ENCODE results near the gene NRDC. TPM values are rescaled to one million over a fixed set of nuclear protein-coding genes. Genes with fewer than 3 reads are reported as not detected.

Gene NRDC
- total RNA-seq, 1 experiment from 2014 or later, result 147 TPM

DNA sequence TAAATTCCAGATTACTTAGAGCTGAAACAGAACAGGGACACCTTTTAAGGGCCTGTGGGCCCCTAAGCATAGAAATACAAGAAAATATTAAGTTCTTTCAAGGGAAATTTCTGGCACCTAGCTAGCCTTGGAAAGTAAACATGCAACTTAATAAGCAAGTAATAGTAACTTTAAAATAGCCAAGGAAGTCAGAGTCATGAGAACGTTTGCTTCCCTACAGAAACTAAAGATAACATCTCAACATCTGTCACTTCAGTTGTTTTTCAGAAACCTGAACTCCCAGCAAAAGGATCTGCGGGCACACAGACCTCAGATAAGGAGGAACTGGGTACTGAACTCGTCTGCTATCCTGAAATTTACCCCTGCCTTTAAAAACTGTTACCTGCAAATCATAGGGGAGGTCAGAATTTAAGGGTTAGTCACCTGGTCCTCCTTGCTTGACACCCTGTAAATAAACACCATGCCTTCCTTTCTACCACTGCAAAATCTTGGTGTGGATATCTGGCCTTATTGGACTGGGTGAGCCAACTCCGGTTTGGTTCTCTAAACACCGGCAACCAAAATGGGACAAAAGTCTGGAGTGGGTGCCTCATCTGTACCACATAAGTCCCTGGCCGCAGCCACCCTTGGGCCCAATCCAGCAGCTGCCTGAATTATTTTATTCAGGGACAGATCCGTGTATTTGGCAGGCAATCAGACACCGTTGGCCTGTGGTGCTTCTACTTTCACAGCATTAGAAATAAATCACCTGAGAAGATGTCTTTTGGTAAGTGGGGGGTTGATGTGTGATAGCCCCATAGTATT, 27.9 kb downstream of the NRDC start:
- H3K4me3 Mint-ChIP-seq, result no peak overlapping the region
- Histone ChIP-seq H3K23ac (ENCODE audit: insufficient read length, low read depth, low read length) (no peak overlapping the region), H3K27me3 (ENCODE audit: insufficient read depth, low read length) (no peaks in the 10 kb centered on the region), H4K20me1 (ENCODE audit: control insufficient read depth, insufficient read depth, insufficient read length) (no peaks in the 10 kb centered on the region), H3K9me3 (ENCODE audit: control insufficient read depth, low read depth, low read length) (no peaks in the 10 kb centered on the region), H2AK5ac (ENCODE audit: insufficient read length, low read length) (no peak overlapping the region), H3K4me2 (ENCODE audit: insufficient read depth, insufficient read length, low read length) (no peak overlapping the region), H2BK5ac (ENCODE audit: insufficient read length, low read length) (no peak overlapping the region), H3K14ac (ENCODE audit: insufficient read depth, low read length) (no peak overlapping the region), H3K56ac (ENCODE audit: insufficient read length, low read depth, low read length) (no peak overlapping the region), H3K79me1 (ENCODE audit: insufficient read depth, low read depth, low read length, poor library complexity, severe bottlenecking) (peaks cover 3% of the 10 kb centered on the region), H3K23me2 (ENCODE audit: insufficient read length, low read depth, low read length, poor library complexity, severe bottlenecking) (no peaks in the 10 kb centered on the region), H4K5ac (ENCODE audit: insufficient read length, low read depth, low read length) (no peak overlapping the region), H2BK20ac (ENCODE audit: low read depth, low read length, poor library complexity, severe bottlenecking) (no peak overlapping the region), H4K91ac (ENCODE audit: insufficient read length, low read depth, low read length) (no peak overlapping the region), H3K79me2 (ENCODE audit: insufficient read depth, low read length) (0 out of 2 replicates have a peak, but pooled peaks cover 2% of the 10 kb centered on the region), H3T11ph (ENCODE audit: low read length) (no peak overlapping the region), H3K9ac (ENCODE audit: extremely low read depth, insufficient read length, low read length) (no peak overlapping the region), H3K4me1 (ENCODE audit: insufficient read depth, low read length) (no peaks in the 10 kb centered on the region; the same call in 1 of the 2 replicates), H2BK120ac (ENCODE audit: low read depth, low read length, poor library complexity, severe bottlenecking) (no peak overlapping the region), H3K27ac (ENCODE audit: insufficient read length, low read depth, low read length) (no peak overlapping the region), H3K18ac (ENCODE audit: insufficient read length, low read depth, low read length) (no peak overlapping the region), H3K4ac (ENCODE audit: low read depth, low read length) (no peak overlapping the region), H2BK12ac (ENCODE audit: insufficient read length, low read depth, low read length) (no peak overlapping the region), H4K8ac (replicated peaks; ENCODE audit: insufficient read length, low read depth, low read length) (no peak overlapping the region), H2AFZ (ENCODE audit: low read length) (no peak overlapping the region), H2BK15ac (ENCODE audit: low read depth, low read length) (no peak overlapping the region)
- TF ChIP-seq, protein P1, sequence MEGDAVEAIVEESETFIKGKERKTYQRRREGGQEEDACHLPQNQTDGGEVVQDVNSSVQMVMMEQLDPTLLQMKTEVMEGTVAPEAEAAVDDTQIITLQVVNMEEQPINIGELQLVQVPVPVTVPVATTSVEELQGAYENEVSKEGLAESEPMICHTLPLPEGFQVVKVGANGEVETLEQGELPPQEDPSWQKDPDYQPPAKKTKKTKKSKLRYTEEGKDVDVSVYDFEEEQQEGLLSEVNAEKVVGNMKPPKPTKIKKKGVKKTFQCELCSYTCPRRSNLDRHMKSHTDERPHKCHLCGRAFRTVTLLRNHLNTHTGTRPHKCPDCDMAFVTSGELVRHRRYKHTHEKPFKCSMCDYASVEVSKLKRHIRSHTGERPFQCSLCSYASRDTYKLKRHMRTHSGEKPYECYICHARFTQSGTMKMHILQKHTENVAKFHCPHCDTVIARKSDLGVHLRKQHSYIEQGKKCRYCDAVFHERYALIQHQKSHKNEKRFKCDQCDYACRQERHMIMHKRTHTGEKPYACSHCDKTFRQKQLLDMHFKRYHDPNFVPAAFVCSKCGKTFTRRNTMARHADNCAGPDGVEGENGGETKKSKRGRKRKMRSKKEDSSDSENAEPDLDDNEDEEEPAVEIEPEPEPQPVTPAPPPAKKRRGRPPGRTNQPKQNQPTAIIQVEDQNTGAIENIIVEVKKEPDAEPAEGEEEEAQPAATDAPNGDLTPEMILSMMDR (conservative IDR thresholded peaks at IDR 0.05), result no peak
- peaks cover 13 to 28% (median 27%) of the 10 kb centered on the region in 3 experiments for H3K36me3 Mint-ChIP-seq (ENCODE audit: insufficient read depth in 1 of 3, low read depth in 3 of 3)
- no peak overlapping the region; a peak in 2 of 7 replicates for H3K27ac Mint-ChIP-seq
- H3K27me3 Mint-ChIP-seq (ENCODE audit: low read depth), result no peaks in the 10 kb centered on the region
- H3K9me3 Mint-ChIP-seq, result peaks cover 0 to 3% of the 10 kb centered on the region in 2 experiments; a peak in 3 of 5 replicates
- DNase-seq, result no peak
- WGBS (ENCODE audit: extremely low coverage, insufficient read length, low lambda C conversion rate), result no CpG with 5 or more reads among the region's 8 CpGs
- H3K4me1 Mint-ChIP-seq, result peaks cover 3 to 8% of the 10 kb centered on the region in 2 experiments; a peak in 3 of 4 replicates

Measured in H9 (cell line).